ENCODE data around the gene LDLRAP1. TPM values are rescaled to one million over a fixed set of nuclear protein-coding genes. Genes with fewer than 3 reads are reported as not detected.

LDLRAP1 gene
- total RNA-seq, 1 donor from 2014 or later: 8.6 TPM

DNA sequence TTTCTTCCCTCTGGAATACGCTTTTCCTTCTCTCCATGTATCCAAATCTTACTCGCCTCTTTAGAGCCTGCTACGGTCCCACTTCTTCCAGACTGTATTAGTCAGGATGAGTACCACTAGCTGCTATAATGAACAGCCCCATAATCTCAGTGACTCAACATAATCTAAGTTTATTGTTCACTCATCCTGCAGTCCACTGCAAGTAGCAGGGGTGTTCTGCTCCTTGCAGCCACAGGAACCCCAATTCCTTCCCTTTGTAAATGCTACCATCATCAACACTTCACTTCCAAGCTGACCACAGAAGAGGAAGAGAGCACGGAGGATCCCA is 18.1 kb upstream of the LDLRAP1 start:
- peaks cover 6% of the 10 kb centered on the region for H3K9me3 Mint-ChIP-seq
- peaks cover 22% of the 10 kb centered on the region for H3K4me1 Mint-ChIP-seq
- H3K4me3 Mint-ChIP-seq: no peak overlapping the region

DNA sequence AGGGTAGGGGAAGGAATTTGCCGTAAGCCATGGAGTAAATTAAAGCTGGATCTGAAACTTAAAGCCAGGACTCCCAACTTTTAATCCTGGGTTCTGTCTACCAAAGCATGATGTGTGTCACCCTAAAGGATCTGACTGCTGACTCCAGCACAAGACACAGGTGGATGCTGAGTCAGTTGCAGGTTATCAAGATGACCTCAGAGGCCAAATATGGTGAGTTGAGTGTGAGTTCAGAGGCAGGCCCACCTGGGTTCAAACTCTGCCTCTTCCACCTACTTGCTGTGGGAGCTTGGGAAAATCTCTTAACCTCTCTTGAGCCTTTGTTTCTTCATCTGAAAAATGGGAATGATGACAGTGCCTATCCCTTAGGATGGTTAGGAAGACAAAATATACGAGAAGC is 16.7 kb upstream of the LDLRAP1 start:
- TF ChIP-seq, protein P1, sequence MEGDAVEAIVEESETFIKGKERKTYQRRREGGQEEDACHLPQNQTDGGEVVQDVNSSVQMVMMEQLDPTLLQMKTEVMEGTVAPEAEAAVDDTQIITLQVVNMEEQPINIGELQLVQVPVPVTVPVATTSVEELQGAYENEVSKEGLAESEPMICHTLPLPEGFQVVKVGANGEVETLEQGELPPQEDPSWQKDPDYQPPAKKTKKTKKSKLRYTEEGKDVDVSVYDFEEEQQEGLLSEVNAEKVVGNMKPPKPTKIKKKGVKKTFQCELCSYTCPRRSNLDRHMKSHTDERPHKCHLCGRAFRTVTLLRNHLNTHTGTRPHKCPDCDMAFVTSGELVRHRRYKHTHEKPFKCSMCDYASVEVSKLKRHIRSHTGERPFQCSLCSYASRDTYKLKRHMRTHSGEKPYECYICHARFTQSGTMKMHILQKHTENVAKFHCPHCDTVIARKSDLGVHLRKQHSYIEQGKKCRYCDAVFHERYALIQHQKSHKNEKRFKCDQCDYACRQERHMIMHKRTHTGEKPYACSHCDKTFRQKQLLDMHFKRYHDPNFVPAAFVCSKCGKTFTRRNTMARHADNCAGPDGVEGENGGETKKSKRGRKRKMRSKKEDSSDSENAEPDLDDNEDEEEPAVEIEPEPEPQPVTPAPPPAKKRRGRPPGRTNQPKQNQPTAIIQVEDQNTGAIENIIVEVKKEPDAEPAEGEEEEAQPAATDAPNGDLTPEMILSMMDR (IDR thresholded peaks at IDR 0.05): no peak
- no peak for TF ChIP-seq EZH2phosphoT487 (IDR thresholded peaks at IDR 0.05)
- no peak for TF ChIP-seq EZH2 (IDR thresholded peaks at IDR 0.05)
- H3K9me3 Mint-ChIP-seq: peaks cover 6% of the 10 kb centered on the region
- Histone ChIP-seq H3K27me3 (no peaks in the 10 kb centered on the region), H2AFZ (replicated peaks) (no peak overlapping the region), H3K9ac (no peak overlapping the region), H3K9me3 (ENCODE audit: low read depth) (no peaks in the 10 kb centered on the region), H3K4me1 (no peaks in the 10 kb centered on the region), H4K20me1 (ENCODE audit: low read depth) (no peaks in the 10 kb centered on the region), H3K27ac (no peak overlapping the region), H3F3A (ENCODE audit: low read depth) (peaks cover 5% of the 10 kb centered on the region), H3K4me3 (no peak overlapping the region), H3K4me2 (no peak overlapping the region), H3K79me2 (ENCODE audit: low read depth) (no peaks in the 10 kb centered on the region), H3K36me3 (no peaks in the 10 kb centered on the region)
- DNase-seq (ENCODE audit: low spot score): no peak
- H3K27ac Mint-ChIP-seq: no peak overlapping the region
- H3K36me3 Mint-ChIP-seq: no peaks in the 10 kb centered on the region
- H3K4me1 Mint-ChIP-seq: peaks cover 18% of the 10 kb centered on the region
- peaks cover 7% of the 10 kb centered on the region for H3K27me3 Mint-ChIP-seq (ENCODE audit: insufficient read depth, low read depth)
- H3K4me3 Mint-ChIP-seq: no peak overlapping the region

More for the DNA sequence above, 18.1 kb upstream of the LDLRAP1 start:
- no peaks in the 10 kb centered on the region for H3K27me3 ChIP-seq
- H3K27ac ChIP-seq: no peak overlapping the region
- H4K20me1 ChIP-seq (ENCODE audit: low read depth): no peaks in the 10 kb centered on the region
- H3K36me3 Mint-ChIP-seq: no peaks in the 10 kb centered on the region
- H3F3A ChIP-seq (ENCODE audit: low read depth): peaks cover 5% of the 10 kb centered on the region
- peaks cover 4% of the 10 kb centered on the region for H3K27me3 Mint-ChIP-seq (ENCODE audit: insufficient read depth, low read depth)
- no peak overlapping the region for H2AFZ ChIP-seq (replicated peaks)
- H3K79me2 ChIP-seq (ENCODE audit: low read depth): no peaks in the 10 kb centered on the region
- H3K27ac Mint-ChIP-seq: no peak overlapping the region
- no peaks in the 10 kb centered on the region for H3K9me3 ChIP-seq (ENCODE audit: low read depth)
- H3K9ac ChIP-seq: no peak overlapping the region
- TF ChIP-seq EZH2 (IDR thresholded peaks at IDR 0.05) (no peak), EZH2phosphoT487 (IDR thresholded peaks at IDR 0.05) (no peak)
- TF ChIP-seq, protein P1 (IDR thresholded peaks at IDR 0.05): no peak
- H3K36me3 ChIP-seq: no peaks in the 10 kb centered on the region
- no peaks in the 10 kb centered on the region for H3K4me1 ChIP-seq
- no peak overlapping the region for H3K4me3 ChIP-seq
- no peak for DNase-seq (ENCODE audit: low spot score)
- H3K4me2 ChIP-seq: no peak overlapping the region

DNA sequence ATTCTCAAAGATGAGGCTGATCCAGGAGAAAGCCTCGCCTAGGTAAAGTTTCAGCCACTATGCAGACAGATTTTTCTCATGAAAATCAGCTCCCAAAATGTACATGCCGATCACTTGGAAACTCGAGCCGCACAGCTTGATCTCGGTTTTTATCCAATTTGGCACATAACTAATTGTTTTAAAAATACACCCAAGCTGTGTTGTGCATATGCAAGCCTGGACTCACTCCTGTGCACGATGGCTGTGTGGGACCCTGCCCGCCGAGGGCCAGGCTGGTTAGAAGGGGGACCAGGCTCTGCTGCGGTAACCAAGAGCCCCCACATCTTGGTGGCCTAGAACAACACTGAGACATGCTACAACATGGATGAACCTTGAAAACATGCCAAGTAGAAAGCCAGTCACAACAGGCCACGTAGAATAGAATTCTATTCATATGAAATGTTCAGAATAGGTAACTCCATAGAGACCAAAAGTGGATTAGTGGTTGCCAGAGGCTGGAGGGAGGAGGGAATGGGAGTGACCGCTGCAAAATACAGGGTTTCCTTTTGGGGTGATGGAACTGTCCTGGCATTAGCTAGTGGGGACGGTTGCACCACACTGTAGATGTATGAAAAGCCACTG is 16.1 kb upstream of the LDLRAP1 start:
- Mint-ChIP-seq H3K27ac (no peak overlapping the region), H3K27me3 (ENCODE audit: insufficient read depth, low read depth) (peaks cover 9% of the 10 kb centered on the region), H3K4me1 (peaks cover 16% of the 10 kb centered on the region), H3K4me3 (no peak overlapping the region), H3K9me3 (peaks cover 6% of the 10 kb centered on the region), H3K36me3 (no peaks in the 10 kb centered on the region)
- Histone ChIP-seq H2AFZ (replicated peaks) (no peak overlapping the region), H3K4me3 (no peak overlapping the region), H3K4me1 (no peaks in the 10 kb centered on the region), H3F3A (ENCODE audit: low read depth) (peaks cover 5% of the 10 kb centered on the region), H3K79me2 (ENCODE audit: low read depth) (no peaks in the 10 kb centered on the region), H3K27me3 (no peaks in the 10 kb centered on the region), H3K9ac (no peak overlapping the region), H3K4me2 (no peak overlapping the region), H4K20me1 (ENCODE audit: low read depth) (no peaks in the 10 kb centered on the region), H3K27ac (no peak overlapping the region), H3K9me3 (ENCODE audit: low read depth) (no peaks in the 10 kb centered on the region), H3K36me3 (no peaks in the 10 kb centered on the region)
- no peak for DNase-seq (ENCODE audit: low spot score)
- TF ChIP-seq EZH2 (IDR thresholded peaks at IDR 0.05) (no peak), EZH2phosphoT487 (IDR thresholded peaks at IDR 0.05) (no peak)
- TF ChIP-seq, protein P1 (IDR thresholded peaks at IDR 0.05): no peak
